Naive B cell (primary cell): ENCODE data around the gene RBSN. TPM values are rescaled to one million over a fixed set of nuclear protein-coding genes. Genes with fewer than 3 reads are reported as not detected.

ENCODE experiments used
- ATAC-seq, 2 donors: fragments of 150-1000 bp; cut with Tn5 transposase; 2 replicates each; pipeline ENCODE4 v1.10.0; 2021; ENCODE audit warnings: low read depth in 2 of 2, mild to moderate bottlenecking in 2 of 2, moderate library complexity in 2 of 2
- DNase-seq: peaks from one replicate; pipeline ENCODE4 v3.0.0; 2022
- H3K27ac Mint-ChIP-seq, 6 donors: one replicate each; pipeline ENCODE4 v1.8.0; 2020 to 2022; ENCODE audit warnings: mild to moderate bottlenecking in 6 of 6, mixed read lengths in 6 of 6, moderate library complexity in 5 of 6, inconsistent platforms in 2 of 6
- H3K27me3 Mint-ChIP-seq, 3 donors: one replicate each; pipeline ENCODE4 v1.8.0; 2021 to 2022; ENCODE audit warnings: mixed read lengths in 3 of 3, mild to moderate bottlenecking in 1 of 3
- H3K36me3 Mint-ChIP-seq, 2 donors: one replicate each; pipeline ENCODE4 v1.8.0; 2020 to 2022; ENCODE audit warnings: mixed read lengths in 2 of 2, inconsistent platforms in 1 of 2, mild to moderate bottlenecking in 1 of 2
- H3K4me1 Mint-ChIP-seq, 3 donors: one replicate each; pipeline ENCODE4 v1.8.0; 2020 to 2022; ENCODE audit warnings: mixed read lengths in 3 of 3, inconsistent platforms in 1 of 3, mild to moderate bottlenecking in 1 of 3, moderate library complexity in 1 of 3
- H3K4me3 Mint-ChIP-seq, 8 donors: one replicate each; pipeline ENCODE4 v1.8.0; 2020 to 2022; ENCODE audit warnings: mild to moderate bottlenecking in 8 of 8, mixed read lengths in 8 of 8, moderate library complexity in 8 of 8, inconsistent platforms in 2 of 8
- H3K9me3 Mint-ChIP-seq, 7 donors: one replicate each; pipeline ENCODE4 v1.8.0; 2020 to 2022; ENCODE audit warnings: mixed read lengths in 7 of 7, mild to moderate bottlenecking in 5 of 7, inconsistent platforms in 2 of 7, moderate library complexity in 1 of 7
- polyA plus RNA-seq, 6 donors: library from polyadenylated mRNA; unstranded; fragments of 300-500 nt; fragmentation: Illumina TruSeq; gene quantifications; one replicate each; pipeline ENCODE4 v1.2.3, GENCODE V29; 2021; ENCODE audit warnings: low read depth in 6 of 6

The RBSN gene
- polyA plus RNA-seq, 6 donors from 2014 or later, result 10.5 to 30.5 (median 19.1) TPM

DNA sequence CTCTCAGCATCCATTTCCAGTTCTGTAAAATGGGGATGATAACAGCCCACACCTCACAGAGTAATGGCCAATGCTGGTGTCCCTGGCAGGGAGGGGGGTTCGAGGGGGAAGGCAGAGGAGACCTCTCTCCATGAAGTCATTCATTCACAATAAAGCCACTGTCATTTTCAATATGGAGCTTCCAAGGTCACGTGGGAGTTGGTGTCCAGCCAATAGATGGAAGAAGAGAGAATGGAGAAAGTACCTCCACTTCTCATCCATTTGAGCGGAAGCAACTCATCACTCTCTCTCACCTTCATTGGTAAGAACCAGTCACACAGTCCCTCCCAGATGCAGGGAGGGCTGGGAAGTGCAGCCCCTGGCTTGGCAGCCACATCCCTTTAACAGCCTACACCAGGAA lies 14.9 kb upstream of the RBSN start:
- Mint-ChIP-seq H3K9me3 (no peaks in the 10 kb centered on the region), H3K27me3 (peaks cover 14 to 34% (median 15%) of the 10 kb centered on the region in 3 donors), H3K36me3 (no peaks in the 10 kb centered on the region), H3K4me3 (no peak overlapping the region), H3K27ac (peak overlapping the region in 1 of 6 donors; percentile 16), H3K4me1 (peaks cover 0 to 6% (median 0%) of the 10 kb centered on the region in 3 donors)
- DNase-seq (no peak), ATAC-seq (no peak)

DNA sequence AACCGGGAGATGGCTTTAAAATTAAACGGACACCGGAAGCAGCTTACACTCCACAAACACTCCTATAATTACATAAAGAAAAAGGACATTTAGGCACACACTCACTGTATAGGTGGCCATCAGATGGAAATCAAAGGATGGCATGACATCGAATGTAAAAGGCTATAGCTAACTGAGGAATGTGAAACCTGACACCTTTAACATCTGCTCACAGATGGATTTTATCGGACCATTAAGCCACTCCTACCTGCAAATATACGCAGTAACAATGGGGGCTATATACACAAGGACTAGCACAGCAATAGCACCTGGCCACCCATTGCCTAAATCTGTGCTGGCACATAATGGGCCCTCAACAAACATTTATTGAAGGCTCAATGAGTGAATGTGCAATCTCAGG lies 14.5 kb upstream of the RBSN start:
- Mint-ChIP-seq H3K27me3 (peaks cover 15 to 34% (median 15%) of the 10 kb centered on the region in 3 donors), H3K4me1 (peaks cover under 1 to 2% (median 2%) of the 10 kb centered on the region in 3 donors)
- ATAC-seq, result no peak

DNA sequence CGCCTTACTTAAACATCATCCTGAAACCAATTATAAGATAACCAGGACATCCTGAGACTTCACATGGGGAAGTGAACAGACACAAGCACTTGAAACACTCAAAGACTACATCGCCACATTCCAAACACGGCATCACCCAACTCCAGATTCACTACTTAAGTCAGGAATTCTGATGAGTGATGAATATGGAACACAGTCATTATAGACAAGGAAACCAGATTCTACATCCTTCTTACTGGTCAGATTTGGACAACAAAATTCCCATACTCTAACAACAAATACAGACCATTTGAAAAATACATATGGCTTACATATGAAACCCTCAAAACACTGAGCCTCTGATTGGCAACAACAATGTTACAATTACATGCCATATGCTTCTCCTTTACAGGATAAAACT lies 13.1 kb upstream of the RBSN start:
- H3K27ac Mint-ChIP-seq, result no peak overlapping the region
- H3K9me3 Mint-ChIP-seq, result no peaks in the 10 kb centered on the region
- H3K4me3 Mint-ChIP-seq, result no peak overlapping the region
- ATAC-seq (no peak), DNase-seq (no peak)
- H3K36me3 Mint-ChIP-seq, result no peaks in the 10 kb centered on the region
- peaks cover 4 to 8% (median 8%) of the 10 kb centered on the region in 3 donors for H3K4me1 Mint-ChIP-seq
- peaks cover 16 to 37% (median 25%) of the 10 kb centered on the region in 3 donors for H3K27me3 Mint-ChIP-seq

More for the DNA sequence above, 14.5 kb upstream of the RBSN start:
- no peak for DNase-seq
- Mint-ChIP-seq H3K36me3 (no peaks in the 10 kb centered on the region), H3K4me3 (no peak overlapping the region), H3K9me3 (no peaks in the 10 kb centered on the region), H3K27ac (peak overlapping the region in 1 of 6 donors; percentile 16)

DNA sequence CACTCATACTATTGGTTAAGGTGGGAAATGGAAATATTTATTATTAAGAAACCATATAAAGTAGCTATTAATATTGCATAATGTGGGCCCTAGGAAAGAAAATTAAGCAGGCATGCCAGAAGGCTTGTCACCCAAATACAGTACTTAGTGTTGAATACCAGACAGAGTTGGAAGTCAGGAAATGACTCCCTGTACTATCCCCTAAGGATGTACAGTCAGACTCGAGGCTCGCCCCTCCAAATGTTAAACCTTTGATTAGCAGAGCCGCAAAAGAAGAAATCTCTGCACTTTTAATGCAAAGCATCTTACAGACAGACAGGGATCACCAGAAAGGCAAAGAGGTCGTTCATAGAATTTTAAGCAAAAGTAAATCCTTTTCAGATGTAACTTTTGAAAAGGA lies 11.3 kb upstream of the RBSN start:
- Mint-ChIP-seq H3K27me3 (peaks cover 16 to 28% (median 18%) of the 10 kb centered on the region in 3 donors), H3K36me3 (no peaks in the 10 kb centered on the region), H3K27ac (peak overlapping the region in 2 of 6 donors; percentile 19 to 38), H3K4me3 (no peak overlapping the region), H3K4me1 (peaks cover 4 to 8% (median 8%) of the 10 kb centered on the region in 3 donors), H3K9me3 (no peaks in the 10 kb centered on the region)
- DNase-seq, result no peak
- ATAC-seq, result no peak

DNA sequence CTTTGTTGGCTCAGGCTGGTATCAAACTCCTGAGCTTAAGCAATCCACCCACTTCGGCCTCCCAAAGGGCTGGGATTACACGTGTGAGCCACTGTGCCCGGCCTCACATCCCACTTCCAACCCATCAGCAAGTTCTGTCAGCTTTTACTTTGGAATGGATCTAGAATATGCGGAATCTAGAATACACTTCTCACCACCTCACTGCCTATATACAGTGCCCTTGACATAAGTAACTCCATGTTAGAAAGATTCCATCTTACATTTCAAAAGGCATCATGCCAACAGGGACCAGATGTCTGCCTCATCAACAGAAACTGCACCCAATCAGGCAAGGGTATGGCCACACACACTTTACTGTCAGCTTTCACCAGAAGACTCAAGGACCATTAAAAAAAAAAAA lies 9.9 kb upstream of the RBSN start:
- peaks cover 11 to 22% (median 17%) of the 10 kb centered on the region in 3 donors for H3K27me3 Mint-ChIP-seq
- peaks cover 4 to 8% (median 8%) of the 10 kb centered on the region in 3 donors for H3K4me1 Mint-ChIP-seq
- ATAC-seq (no peak), DNase-seq (no peak)
- peak overlapping the region in 1 of 8 donors; percentile 44 for H3K4me3 Mint-ChIP-seq
- no peaks in the 10 kb centered on the region for H3K9me3 Mint-ChIP-seq
- no peaks in the 10 kb centered on the region for H3K36me3 Mint-ChIP-seq
- peak overlapping the region in 2 of 6 donors; percentile 17 to 43 for H3K27ac Mint-ChIP-seq

DNA sequence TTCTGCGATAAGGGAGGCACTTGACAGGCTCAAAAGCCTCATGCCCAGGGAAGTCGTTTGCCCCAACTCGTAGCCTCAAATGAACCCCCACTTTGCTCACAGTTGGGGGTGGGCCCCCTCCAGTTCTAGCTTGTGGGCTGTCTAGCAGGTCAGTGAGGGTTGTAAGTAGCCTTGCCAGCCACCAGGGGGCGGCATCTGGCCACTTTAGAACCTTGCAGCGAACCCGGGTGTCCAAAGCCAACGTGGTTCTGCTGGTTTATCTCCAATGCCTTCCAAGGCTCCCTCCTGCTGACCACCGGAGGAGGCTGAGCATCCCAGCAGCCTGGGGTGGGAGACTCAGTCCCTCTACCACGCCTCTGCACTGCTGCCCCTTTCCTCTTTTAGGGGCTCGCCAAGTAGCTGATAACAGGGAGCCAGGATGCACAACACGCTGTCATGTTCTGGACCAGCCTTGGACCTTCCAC lies 9.2 kb upstream of the RBSN start:
- peaks cover 4 to 8% (median 8%) of the 10 kb centered on the region in 3 donors for H3K4me1 Mint-ChIP-seq
- H3K27me3 Mint-ChIP-seq, result peaks cover 11 to 29% (median 17%) of the 10 kb centered on the region in 3 donors
- H3K27ac Mint-ChIP-seq, result peak overlapping the region in 2 of 6 donors; percentile 56 to 87
- no peaks in the 10 kb centered on the region for H3K9me3 Mint-ChIP-seq
- peak; percentile 66 for DNase-seq
- no peaks in the 10 kb centered on the region for H3K36me3 Mint-ChIP-seq
- ATAC-seq, result peak; percentile 90 to 94
- H3K4me3 Mint-ChIP-seq, result peak overlapping the region in 1 of 8 donors; percentile 18

DNA sequence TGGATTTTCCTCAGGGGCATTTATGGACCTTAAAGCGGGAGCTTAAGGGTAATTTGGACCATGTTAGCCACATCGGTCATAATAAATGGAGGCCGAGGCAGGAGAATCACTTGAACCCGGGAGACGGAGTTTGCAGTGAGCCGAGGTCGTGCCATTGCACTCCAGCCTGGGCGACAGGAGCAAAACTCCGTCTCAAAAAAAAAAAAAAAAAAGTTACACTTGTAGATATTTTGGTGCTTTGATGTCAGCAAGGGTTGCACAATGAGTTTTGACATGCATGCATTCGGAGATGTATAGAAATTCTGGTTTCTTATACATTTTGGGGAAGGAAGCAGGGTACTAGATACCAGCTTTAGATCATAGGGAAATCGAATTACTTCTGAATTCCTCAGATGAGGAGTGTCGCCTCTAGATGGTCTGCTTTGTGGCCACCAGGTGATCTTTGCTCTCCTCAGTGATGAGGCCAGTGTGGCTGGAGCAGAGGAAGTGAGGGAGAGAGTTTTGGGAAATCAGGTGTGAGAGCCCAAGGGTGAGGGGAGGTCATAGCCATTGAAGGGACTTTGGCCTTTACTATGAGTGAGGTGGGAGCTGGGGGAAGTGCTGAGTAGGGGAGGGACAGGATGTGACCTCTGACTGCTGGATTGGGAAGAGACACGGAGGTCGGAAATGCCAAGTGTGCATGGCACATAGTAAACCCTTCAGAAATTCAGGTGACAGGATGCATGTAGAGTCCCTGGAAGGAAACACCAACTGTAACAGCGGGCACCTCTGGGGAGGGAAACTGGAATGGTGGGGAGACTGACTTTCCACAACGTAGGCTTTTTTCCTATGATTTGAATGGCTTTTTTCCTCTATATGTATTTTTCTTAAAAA lies 8.4 kb upstream of the RBSN start:
- ATAC-seq, result no peak
- no peak for DNase-seq
- Mint-ChIP-seq H3K27me3 (peaks cover 17 to 37% (median 19%) of the 10 kb centered on the region in 3 donors), H3K9me3 (no peaks in the 10 kb centered on the region), H3K36me3 (no peaks in the 10 kb centered on the region), H3K27ac (no peak overlapping the region), H3K4me1 (peaks cover 7 to 8% (median 8%) of the 10 kb centered on the region in 3 donors), H3K4me3 (no peak overlapping the region)

DNA sequence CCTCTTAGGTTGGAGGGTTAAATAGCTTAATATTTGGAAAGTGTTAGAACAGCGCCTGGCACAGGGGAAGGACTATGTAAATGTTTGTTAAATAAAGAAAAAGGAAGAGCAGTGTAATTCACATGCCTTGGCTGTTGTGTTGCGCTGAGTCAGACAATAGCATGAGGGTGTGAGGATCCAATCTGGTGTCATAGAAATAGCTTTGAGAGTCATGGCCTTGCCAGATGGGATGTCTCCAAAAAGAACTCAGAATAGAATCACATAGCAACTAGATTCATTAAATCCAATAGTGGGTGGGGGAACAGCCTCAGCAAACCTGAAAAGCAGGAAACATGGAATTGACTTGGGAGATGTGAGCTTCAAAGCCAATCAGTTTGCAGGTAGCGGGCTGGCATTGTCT lies 3.9 kb upstream of the RBSN start:
- no peaks in the 10 kb centered on the region for H3K36me3 Mint-ChIP-seq
- ATAC-seq (no peak), DNase-seq (no peak)
- peak overlapping the region in 1 of 6 donors; percentile 33 for H3K27ac Mint-ChIP-seq
- peaks cover 0 to 1% (median 0%) of the 10 kb centered on the region in 7 donors for H3K9me3 Mint-ChIP-seq
- peaks cover 5 to 32% (median 24%) of the 10 kb centered on the region in 3 donors for H3K27me3 Mint-ChIP-seq
- H3K4me3 Mint-ChIP-seq, result peak overlapping the region in 1 of 8 donors; percentile 16
- H3K4me1 Mint-ChIP-seq, result peaks cover 22 to 24% (median 22%) of the 10 kb centered on the region in 3 donors

DNA sequence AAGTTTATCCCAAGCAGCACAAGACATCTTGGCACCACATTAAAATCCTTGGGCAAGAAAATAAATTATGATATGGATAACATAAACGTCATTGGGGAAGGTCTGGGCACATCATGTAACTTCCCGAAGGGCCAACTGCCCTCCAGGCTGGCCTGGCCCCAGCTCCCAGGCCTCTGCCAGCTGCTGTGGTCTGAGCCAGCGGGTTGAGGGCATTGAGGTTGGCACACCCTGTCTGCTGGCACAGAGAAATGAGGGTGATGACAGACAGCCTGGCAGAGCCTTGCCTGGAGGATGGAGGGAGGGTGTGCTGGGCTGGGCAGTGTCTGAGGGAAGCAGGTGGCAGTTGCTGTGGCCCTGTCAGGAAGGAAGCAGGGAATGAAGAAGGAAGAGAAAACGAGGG lies 3.3 kb upstream of the RBSN start:
- DNase-seq, result no peak
- no peak for ATAC-seq
- Mint-ChIP-seq H3K27ac (peak overlapping the region in 1 of 6 donors; percentile 54), H3K36me3 (no peaks in the 10 kb centered on the region), H3K4me1 (peaks cover 24 to 26% (median 24%) of the 10 kb centered on the region in 3 donors), H3K27me3 (peaks cover 4 to 27% (median 19%) of the 10 kb centered on the region in 3 donors), H3K9me3 (peaks cover 0 to 1% (median 0%) of the 10 kb centered on the region in 7 donors), H3K4me3 (peak overlapping the region in 1 of 8 donors; percentile 22)

DNA sequence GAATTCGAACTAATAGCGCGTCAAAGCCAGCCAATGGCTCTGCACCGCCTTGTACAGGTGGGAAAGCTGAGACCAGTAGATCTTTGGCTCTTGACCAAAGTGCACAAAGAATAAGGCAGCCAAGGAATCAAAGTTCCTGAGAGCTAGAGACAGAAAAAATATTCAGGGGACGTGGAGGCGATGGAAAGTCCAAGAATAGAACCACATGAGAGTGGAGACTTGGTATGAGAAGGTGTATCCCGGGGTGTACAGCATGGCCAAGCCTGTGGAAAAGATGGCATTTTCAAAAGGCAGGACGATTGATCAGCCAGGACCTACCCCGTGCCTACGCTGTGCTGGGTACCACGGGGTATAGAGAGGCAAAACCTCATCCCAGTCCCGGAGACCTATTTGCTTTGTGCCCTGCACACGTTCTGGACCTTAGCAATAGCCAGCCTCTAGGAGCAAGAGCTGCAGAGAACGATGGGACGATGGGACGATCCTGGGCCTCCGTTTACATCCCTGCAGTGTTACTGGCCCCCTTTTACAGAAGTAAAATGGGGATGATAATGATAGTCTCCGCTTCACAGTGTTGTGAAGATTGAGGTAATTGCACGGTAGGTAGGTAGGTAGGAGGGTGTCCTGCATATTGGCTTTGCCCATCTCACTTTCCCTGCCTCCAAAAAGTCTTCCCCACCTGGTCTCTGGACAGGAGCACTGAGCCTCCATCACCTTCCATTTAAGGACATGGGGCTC lies 583 bp upstream of the RBSN start:
- peak overlapping the region; percentile 92 to 99 (median 98) for H3K27ac Mint-ChIP-seq
- peaks cover 0 to 1% (median 0%) of the 10 kb centered on the region in 7 donors for H3K9me3 Mint-ChIP-seq
- peaks cover 0 to 24% (median 16%) of the 10 kb centered on the region in 3 donors for H3K27me3 Mint-ChIP-seq
- ATAC-seq (no peak), DNase-seq (no peak)
- no peaks in the 10 kb centered on the region for H3K36me3 Mint-ChIP-seq
- H3K4me1 Mint-ChIP-seq, result peaks cover 24 to 28% (median 26%) of the 10 kb centered on the region in 3 donors
- peak overlapping the region; percentile 92 to 98 (median 94) for H3K4me3 Mint-ChIP-seq

DNA sequence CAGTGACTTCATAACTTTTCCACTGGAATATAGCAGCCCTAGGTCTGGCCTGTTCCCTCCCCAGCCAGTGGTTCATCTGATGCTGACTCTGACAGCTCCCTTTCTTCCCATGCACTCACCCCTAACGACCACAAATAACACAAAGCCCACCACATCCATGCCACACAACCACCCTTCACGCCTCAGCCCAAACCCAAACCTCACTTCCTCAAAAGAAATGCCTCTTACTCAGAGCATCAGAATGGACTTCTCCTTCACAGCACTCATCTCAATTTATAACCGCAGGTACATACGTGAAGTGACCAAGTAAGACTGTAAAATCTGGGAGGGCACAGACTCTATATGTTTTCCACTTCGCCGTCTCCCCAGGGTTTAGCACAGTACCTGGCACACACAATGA lies 1.1 kb downstream of the RBSN start:
- Mint-ChIP-seq H3K36me3 (no peaks in the 10 kb centered on the region), H3K27me3 (peaks cover 0 to 15% (median 14%) of the 10 kb centered on the region in 3 donors), H3K4me1 (peaks cover 24 to 28% (median 26%) of the 10 kb centered on the region in 3 donors), H3K4me3 (peak overlapping the region; percentile 92 to 98 (median 94)), H3K27ac (peak overlapping the region; percentile 92 to 99 (median 98)), H3K9me3 (peaks cover 0 to 1% (median 0%) of the 10 kb centered on the region in 7 donors)
- ATAC-seq, result peak; percentile 16 to 29
- peak; percentile 64 for DNase-seq

DNA sequence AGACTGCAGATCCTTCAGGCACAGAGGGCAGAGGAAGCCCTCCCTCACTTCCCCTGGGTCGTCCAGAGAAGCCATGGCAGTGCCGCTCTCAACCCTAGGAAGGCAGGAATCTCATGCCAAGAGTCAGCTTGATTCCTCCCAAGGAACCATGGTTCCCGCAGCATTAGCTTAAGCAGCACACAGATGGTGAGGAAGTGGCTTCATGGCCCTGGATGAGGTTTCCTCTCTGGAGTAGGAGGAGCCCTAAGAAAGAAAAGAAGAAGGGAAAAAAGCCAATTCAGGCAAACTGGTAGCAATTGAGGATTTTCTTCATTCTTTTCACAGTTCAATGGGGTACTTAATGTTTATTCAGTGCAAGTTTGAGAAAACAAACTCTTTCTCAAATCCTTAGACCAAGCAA lies 2.9 kb downstream of the RBSN start:
- peaks cover 0 to 1% (median 0%) of the 10 kb centered on the region in 7 donors for H3K9me3 Mint-ChIP-seq
- no peak for ATAC-seq
- DNase-seq, result no peak
- H3K4me1 Mint-ChIP-seq, result peaks cover 19 to 28% (median 24%) of the 10 kb centered on the region in 3 donors
- no peaks in the 10 kb centered on the region for H3K36me3 Mint-ChIP-seq
- peak overlapping the region in 2 of 8 donors; percentile 10 to 61 for H3K4me3 Mint-ChIP-seq
- H3K27ac Mint-ChIP-seq, result peak overlapping the region in 1 of 6 donors; percentile 7
- H3K27me3 Mint-ChIP-seq, result no peaks in the 10 kb centered on the region
